ENCODE data around the gene CYP2E1. TPM values are rescaled to one million over a fixed set of nuclear protein-coding genes. Genes with fewer than 3 reads are reported as not detected.
A peak's percentile ranks its signal among the peaks of the same experiment; 100 is the strongest.
"Not testable (repeated sequence)": the region's sequence is repeated elsewhere in the genome, so short reads cannot be mapped to it uniquely, and the experiment has no call there.

CYP2E1 gene
- 2.3 and 4.3 TPM in 2 replicates for polyA plus RNA-seq (2014; cell fraction: cytosol; rRNA removed)
- polyA plus RNA-seq (2014; cell fraction: nucleus; rRNA removed), result 20.8 and 26.3 TPM in 2 replicates

DNA sequence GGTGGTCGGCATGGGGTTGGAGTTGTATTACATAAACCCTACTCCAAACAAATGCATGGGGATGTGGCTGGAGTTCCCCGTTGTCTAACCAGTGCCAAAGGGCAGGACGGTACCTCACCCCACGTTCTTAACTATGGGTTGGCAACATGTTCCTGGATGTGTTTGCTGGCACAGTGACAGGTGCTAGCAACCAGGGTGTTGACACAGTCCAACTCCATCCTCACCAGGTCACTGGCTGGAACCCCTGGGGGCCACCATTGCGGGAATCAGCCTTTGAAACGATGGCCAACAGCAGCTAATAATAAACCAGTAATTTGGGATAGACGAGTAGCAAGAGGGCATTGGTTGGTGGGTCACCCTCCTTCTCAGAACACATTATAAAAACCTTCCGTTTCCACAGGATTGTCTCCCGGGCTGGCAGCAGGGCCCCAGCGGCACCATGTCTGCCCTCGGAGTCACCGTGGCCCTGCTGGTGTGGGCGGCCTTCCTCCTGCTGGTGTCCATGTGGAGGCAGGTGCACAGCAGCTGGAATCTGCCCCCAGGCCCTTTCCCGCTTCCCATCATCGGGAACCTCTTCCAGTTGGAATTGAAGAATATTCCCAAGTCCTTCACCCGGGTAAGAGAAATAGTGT, at the start of gene CYP2E1:
TSS of gene CYP2E1 (plus strand) at position 407 of the 632 bp plus-strand sequence. CDS start at position 440, 33 bp downstream.
- DNase-seq (ENCODE audit: low spot score), result no peak

DNA sequence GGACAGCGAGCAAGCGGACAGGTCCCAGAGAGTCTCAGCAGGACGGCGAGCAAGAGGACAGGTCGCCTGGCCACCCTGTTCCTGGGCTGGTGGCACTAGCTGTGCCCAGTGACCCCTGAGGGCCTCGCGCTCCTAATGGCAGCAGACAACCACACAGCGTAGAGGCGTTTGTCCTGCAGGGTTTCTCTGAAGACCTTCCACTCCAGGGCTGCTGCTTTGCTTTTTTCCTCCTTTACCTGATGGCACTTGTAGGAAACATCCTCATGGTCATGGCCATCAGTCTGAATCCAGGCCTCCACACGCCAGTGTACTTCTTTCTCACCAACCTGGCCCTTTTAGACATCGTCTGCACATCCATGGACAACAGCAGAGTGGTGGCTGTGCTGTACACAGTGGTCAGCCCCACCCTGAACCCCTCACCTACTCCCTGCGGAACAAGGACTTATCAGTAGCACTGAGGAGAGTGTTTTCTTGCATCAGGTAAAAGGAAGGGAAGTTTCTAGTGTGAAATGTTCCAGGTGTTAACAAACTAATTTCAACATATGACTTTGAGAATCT, 46.0 kb upstream of the CYP2E1 start:
- no peak for DNase-seq (ENCODE audit: low spot score)

DNA sequence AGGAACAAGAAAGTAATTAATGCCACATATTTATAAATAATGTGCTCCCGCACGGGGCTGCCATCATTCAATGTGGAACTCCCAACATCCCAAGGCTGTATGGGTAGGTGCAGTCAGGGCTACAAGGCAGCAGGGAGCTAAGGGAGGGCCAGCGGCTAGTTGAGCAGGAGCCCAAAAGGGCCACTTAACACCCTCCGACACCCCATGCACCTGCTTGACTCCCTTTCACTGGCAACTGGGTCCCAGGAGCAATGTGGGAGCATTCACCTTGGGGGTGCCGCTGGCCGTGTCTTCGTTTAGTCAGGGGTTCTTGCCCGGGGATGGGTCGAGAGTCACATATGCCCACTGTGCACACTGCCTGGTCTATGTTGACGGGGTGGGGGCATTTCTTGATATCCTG, 45.5 kb upstream of the CYP2E1 start:
- DNase-seq (ENCODE audit: low spot score), result no peak

DNA sequence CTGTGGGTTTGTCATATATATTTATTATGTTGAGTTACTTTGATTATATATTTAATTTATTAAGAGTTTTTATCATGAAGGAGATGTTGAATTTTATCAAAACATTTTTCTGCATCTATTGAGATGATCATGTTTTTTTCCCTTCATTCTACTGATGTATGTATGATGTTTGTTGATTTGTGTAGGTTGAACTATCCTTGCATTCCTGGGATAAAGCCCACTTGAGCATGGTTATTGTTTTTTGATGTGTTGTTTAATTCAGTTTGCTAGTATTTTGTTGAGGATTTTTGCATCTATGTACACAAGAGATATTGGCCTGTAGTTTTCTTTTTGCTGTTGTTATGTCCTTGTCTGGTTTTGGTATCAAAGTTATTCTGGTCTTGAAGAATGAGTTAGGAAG, 42.3 kb upstream of the CYP2E1 start:
- no peak for DNase-seq (ENCODE audit: low spot score)

DNA sequence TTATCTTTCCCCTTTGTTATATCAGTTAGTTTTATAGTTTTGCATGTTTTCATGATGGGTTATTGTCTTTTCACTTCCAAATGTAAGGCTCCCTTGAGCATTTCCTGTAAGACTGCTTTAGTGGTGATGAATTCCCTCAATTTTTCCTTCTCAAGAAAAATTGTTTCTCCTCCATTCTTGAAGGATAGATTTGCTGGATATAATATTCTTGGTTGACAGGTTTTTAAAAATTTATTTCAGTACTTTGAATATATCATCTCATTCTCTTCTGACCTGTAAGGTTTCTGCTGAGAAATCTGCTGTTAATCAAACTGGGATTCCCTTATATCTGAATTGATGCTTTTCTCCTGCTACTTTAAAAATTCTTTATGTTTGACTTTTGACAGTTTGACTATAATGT, 40.1 kb upstream of the CYP2E1 start:
- DNase-seq (ENCODE audit: low spot score), result no peak

DNA sequence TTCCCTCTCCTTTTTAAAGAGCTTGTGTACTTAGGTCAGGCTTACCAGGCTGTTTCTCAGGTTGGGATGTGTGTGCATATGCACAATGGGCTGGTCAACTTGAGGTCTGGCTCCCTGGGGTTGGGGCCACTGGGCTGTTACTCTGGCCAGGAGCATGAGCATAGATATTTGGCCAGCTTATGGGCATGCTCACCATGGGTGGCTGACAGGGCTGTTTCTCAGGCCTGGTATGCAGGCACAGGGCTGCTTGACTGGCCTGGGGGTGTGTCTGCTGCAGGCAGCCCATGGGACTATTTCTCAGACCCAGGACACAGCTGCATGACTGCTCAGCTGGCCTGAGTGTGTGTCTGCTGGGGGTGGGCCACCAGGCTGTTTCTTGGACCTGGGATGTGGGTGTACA, 38.8 kb upstream of the CYP2E1 start:
- DNase-seq (ENCODE audit: low spot score), result no peak

DNA sequence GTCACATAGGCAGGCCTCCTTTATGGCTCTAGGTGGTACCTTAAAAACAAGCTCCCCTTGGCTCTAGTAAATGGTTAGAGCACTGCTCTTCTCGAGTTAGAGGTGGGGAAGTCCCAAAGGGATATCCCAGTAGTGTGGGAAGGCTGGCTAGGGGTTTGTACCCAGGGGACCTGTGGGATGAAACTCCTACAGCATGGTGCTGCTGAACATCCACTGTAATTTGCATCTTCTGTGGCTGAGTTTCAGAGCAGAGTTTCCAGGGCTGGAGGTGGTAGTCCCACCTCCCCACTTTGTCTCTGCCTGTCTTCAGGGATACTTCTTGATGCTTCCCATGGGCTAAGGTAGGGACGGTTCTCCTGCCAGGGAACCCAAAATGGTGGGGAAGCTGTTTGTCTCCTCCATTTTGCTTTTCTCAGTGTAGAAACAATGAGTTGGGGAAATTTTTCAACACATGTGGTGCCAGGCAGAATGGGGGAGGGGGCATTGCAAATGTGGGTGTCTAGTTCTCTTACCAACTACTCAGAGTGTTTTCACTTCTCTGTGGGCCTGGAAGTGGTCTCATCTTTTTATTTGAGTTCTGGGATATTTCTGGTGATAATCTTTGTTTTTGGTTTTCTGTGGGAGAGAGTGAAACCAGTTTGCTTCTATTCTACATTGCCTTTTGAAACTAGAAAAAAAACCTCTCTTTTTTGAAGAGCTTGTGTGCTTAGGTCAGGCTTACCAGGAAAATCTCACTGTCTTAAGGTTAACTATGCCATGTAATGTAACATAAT, 37.2 kb upstream of the CYP2E1 start:
- DNase-seq (ENCODE audit: low spot score), result no peak

DNA sequence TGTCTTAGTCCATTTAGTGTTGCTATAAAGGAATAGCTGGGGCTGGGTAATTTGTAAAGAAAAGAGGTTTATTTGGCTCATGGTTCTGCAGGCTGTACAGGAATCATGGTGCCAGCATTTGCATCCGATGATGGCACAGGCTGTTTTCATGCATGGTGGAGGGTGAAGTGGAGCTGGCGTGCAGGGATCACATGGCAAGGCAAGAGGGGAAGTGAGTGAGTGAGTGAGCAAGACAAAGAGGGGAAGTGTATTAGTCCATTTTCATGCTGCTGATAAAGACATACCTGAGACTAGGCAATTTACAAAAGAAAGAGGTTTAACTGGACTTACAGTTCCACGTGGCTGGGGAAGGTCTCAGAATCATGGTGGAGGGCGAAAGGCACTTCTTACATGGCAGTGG, 33.6 kb upstream of the CYP2E1 start:
- DNase-seq (ENCODE audit: low spot score), result not testable (repeated sequence)

DNA sequence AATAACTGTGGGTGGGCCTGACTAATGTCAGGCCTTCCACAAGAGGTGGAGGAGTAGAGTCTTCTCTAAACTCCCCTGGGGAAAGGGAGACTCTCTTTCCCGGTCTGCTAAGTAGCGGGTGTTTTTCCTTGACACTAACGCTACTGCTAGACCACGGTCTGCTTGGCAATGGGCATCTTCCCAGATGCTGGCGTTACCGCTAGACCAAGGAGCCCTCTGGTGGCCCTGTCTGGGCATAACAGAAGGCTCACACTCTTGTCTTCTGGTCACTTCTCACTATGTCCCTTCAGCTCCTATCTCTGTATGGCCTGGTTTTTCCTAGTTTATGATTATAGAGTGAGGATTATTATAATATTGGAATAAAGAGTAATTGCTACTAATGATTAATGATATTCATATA, 29.8 kb upstream of the CYP2E1 start:
- DNase-seq (ENCODE audit: low spot score), result not testable (repeated sequence)

DNA sequence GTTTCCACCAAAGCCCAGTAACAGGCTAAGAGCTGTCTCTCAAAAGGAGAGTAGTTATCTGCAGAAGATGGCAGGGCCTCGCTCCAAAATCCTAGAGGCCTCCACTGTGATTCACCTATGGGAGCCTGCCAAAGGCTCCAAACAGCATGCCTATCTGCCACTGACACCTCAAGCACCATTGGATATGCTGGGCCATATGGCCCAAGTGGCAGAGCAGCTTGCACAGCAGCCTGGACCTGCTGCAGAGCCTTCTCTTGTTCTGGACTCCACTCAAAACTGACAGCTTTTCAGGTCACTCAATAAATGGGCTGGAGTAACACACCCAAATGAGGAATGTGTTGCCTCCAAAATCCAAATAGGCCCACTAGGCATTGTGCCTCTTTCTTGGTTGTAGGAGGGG, 28.0 kb upstream of the CYP2E1 start:
- DNase-seq (ENCODE audit: low spot score), result not testable (repeated sequence)

DNA sequence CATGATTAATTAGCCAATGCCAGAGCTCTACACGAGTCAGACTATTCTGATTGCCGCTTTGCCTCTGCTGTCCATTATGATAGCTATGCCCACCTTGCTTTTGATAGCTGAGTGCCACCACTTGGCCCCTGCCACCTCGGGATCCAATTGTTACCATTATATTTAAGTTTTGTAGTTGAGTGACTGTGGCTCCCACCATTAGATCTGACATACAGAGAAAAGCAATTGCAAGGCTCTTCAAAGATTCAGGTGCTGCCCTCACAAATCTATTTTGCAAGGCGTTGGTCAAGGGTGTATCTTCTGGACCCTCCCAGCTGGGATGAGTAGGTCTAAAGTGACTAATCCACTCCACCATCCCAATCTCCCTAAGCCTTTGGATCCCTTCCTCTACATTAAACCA, 26.3 kb upstream of the CYP2E1 start:
- not testable (repeated sequence) for DNase-seq (ENCODE audit: low spot score)

DNA sequence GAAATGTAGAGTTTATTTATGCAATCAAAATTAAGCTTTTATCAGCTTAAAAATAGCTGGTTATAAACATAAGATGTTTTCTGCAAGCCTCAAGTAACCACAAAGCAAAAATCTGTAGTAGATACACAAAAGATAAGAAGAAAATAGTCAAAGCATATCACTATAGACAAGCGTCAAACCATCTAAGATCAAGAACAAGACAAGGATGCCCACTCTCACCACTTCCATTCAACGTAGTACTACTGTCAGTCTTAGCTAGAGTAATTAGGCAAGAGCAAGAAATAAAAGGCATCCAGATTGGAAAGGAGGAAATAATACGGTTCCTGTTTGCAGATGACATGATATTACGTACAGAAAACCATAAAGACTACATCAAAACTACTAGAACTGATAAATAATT, 17.5 kb upstream of the CYP2E1 start:
- DNase-seq (ENCODE audit: low spot score), result no peak

DNA sequence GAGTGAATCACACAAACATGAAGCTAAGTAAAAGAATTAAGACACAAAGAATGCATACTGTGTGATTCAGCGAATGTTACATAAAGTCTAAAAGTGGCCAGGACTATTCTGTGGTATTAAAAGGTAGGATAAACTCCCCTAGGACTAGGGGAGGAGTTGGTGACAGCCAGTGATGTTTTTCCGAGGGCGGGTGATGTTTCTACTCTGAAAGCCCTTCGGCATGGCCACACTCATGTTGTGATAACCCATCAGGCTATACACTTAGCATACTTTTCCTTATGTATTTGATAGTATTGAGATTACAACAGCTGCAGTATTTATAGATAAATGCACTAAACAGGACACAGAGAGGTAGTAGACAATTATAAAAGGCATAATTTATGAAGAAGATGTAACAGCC, 15.8 kb upstream of the CYP2E1 start:
- DNase-seq (ENCODE audit: low spot score), result no peak

DNA sequence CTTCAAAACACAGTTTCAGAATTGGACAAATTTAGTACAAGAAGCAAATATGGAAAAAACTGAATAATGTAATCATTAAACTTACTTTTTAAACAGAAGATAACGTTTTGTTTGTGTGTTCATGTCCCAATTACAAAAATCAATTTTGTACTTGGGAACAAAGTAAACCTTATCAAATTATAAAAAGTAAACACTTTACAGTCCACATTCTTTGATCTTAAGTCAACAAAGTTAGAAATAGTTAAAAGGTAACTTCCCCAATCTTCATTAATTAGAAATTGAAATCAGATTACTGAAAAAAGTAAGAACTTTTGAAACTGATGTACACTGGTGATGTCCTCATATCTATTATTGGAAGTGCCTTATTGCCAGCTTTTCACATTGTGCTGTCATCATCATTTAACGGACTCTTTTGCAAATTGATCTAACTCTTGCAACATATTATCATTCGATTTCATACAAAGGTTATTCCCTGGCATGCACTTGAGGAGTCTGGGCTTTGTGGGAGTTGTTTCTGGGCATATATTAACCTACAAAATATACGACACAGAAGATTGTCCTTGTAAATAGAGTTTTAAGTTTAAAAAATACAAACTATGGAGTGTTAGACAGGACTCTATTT, 15.1 kb upstream of the CYP2E1 start:
- DNase-seq (ENCODE audit: low spot score), result no peak

DNA sequence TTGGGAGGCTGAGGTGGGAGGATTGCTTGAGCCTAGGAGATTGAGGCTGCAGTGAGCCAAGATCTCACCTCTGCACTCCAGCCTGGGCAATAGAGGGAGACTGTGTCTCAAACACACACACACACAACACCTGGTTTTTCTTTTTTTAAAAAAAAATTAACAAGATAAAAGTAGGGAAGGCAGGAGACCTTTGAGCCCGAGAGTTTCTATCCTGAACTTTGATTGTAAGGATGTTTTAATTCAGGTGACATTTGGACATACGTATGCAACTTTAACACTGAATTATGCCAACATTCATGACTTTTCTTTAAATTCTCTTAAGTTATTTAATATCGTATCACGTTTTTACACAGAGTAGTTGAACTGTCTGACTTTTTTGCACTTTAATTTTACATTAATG, 11.7 kb upstream of the CYP2E1 start:
- DNase-seq (ENCODE audit: low spot score), result no peak

DNA sequence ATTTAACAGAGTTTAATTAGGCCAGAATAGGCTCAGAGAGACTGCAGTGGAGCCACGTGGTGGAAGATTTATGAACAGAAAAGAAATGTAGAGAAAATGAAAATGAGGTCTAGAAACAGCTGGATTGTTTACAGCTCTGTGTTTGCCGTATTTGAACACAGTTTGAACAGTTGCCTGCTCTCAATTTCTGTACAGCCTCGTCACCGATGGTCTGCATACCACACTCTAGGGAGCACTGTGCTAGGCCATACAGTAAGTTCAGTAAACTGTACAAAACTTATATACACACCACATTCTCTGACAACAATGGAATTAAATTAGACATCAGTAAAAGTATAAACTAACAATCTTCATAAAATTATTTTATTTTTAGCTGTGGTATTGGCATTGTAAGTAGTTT, 11.1 kb upstream of the CYP2E1 start:
- DNase-seq (ENCODE audit: low spot score), result no peak

DNA sequence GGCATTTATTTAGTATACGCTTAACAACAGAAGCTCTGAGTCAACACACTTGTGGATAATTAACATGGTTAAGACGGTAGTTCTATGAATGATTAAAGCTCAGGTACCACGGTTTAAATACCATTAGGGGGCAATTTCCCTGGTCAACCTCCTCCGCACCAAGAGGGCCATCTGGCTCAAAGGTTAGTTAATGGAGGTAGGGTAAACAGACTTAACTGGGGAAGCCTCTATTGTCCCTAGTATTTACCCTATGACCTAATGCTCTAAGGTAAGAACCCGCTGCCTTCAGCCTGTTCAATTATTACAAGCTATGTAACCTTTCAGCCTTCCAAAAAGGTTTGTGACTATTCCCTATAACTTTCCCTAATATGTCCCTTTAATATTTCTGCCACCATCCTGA, 8.6 kb upstream of the CYP2E1 start:
- not testable (repeated sequence) for DNase-seq (ENCODE audit: low spot score)

DNA sequence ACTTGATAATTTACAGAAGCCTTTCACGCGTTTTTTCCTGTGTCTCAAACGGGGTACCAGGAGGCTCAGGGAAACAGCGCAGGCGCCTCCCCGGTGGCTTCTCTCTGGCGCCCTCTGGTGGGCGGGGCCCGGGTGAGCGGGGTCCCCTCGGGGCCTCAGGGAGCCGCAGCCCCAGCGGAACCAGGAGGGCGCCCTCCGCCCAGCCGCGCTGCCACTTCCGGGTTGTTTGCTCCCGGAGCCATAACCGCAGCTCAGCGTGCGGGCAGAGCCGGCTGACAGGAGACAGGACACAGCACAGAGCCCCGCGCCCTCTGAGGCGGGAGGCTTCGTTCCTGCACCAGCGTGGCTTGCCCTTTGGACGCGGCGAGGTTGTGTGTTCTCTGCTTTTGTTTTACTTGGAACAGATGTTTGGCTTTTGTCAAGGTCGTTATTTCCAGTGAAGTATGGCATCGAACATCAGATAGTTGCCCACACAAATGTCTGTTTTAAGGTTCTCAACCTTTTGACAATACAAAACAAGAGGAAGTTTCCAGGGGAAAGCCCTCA, 6.9 kb upstream of the CYP2E1 start:
- DNase-seq (ENCODE audit: low spot score), result peak; percentile 79

DNA sequence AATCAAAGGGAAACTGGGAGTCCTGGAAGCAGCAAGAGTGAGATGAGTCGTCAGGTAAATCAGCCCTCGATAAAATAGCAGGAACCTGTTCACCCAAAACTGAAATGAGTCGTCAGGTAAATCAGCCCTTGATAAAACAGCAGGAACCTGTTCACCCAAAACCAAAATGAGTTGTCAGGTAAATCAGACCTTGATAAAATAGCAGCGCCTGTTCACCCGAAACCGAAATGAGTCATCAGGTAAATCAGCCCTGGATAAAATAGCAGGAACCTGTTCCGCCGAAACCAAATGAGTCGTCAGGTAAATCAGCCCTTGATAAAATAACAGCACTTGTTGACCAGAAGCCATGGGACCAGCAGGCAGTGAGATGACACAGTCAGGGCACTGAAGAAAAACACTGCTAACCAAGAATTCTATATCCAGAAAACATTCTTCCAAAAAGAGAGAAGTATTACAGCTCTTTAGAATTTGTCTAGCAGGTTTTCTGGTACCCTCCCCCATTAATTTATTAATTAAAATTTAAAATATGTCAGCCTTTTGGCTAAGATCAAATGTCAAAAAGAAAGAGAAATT, 3.4 kb upstream of the CYP2E1 start:
- DNase-seq (ENCODE audit: low spot score), result no peak

DNA sequence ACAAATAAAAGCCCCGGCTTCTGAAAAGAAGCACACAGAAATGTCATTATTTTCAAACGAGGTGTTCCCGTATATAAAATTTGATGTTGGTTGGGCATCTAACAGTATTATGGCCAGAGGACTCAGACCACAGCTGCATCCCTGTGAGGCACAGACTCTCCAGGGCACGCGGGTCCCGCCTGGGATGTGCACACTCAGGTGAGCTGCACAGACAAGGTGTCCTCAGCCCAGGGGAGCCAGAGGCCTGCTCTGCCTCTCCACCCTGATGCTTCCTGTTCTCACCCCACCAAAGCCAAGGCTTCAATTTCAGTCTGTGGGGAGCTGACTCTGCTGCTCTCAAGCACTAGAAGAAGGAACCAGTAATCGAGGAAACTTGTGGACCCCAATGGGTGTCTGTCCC, 1.7 kb upstream of the CYP2E1 start:
- no peak for DNase-seq (ENCODE audit: low spot score)

DNA sequence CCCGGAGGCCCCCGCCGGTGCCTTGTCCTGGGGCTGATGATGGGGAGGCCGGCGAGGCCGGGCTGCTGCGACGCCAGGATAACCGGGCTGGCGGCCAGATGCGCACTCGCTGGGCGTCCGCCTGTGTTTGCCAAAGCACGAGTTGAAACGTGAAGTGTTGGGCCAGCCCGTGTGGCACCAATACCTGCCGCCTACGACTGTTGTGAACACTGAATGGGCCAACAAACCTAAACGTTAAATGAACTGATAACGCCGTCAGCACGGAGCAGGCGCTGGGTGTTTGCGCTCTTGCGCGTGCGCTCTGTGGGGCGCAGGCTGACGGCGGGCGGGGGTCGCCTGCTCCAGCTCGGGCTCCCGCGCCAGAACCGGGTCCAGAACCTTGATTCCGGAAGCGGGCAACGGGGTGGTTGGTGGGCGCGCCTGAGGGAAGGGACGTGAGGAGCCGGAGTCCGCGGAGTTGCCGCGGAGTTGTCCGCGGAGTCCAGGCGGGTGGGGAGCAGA, 658 bp downstream of the CYP2E1 start:
- DNase-seq (ENCODE audit: low spot score), result no peak

All from SK-N-DZ (cell line).